Measurements from ENCODE around the gene OLFM1.

The OLFM1 gene

GRCh38 chr9:135039916-135040645, 47.4 kb upstream of the OLFM1 start:
- TF ChIP-seq, protein P1, sequence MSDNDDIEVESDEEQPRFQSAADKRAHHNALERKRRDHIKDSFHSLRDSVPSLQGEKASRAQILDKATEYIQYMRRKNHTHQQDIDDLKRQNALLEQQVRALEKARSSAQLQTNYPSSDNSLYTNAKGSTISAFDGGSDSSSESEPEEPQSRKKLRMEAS (IDR thresholded peaks at IDR 0.05): no peak
- TF ChIP-seq EP300 (IDR thresholded peaks at IDR 0.05; ENCODE audit: borderline replicate concordance): no peak
- TF ChIP-seq TCF12 (IDR thresholded peaks at IDR 0.05; ENCODE audit: low read depth): no peak
- TF ChIP-seq CEBPB (IDR thresholded peaks at IDR 0.05): no peak
- no peak for TF ChIP-seq CREB1 (IDR thresholded peaks at IDR 0.05; ENCODE audit: low read depth)
- no peak for TF ChIP-seq EGR1 (IDR thresholded peaks at IDR 0.05)
- no peak for TF ChIP-seq YY1 (IDR thresholded peaks at IDR 0.05; ENCODE audit: low read depth)
- TF ChIP-seq NFIC (IDR thresholded peaks at IDR 0.05): no peak
- TF ChIP-seq, protein P2, sequence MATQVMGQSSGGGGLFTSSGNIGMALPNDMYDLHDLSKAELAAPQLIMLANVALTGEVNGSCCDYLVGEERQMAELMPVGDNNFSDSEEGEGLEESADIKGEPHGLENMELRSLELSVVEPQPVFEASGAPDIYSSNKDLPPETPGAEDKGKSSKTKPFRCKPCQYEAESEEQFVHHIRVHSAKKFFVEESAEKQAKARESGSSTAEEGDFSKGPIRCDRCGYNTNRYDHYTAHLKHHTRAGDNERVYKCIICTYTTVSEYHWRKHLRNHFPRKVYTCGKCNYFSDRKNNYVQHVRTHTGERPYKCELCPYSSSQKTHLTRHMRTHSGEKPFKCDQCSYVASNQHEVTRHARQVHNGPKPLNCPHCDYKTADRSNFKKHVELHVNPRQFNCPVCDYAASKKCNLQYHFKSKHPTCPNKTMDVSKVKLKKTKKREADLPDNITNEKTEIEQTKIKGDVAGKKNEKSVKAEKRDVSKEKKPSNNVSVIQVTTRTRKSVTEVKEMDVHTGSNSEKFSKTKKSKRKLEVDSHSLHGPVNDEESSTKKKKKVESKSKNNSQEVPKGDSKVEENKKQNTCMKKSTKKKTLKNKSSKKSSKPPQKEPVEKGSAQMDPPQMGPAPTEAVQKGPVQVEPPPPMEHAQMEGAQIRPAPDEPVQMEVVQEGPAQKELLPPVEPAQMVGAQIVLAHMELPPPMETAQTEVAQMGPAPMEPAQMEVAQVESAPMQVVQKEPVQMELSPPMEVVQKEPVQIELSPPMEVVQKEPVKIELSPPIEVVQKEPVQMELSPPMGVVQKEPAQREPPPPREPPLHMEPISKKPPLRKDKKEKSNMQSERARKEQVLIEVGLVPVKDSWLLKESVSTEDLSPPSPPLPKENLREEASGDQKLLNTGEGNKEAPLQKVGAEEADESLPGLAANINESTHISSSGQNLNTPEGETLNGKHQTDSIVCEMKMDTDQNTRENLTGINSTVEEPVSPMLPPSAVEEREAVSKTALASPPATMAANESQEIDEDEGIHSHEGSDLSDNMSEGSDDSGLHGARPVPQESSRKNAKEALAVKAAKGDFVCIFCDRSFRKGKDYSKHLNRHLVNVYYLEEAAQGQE (IDR thresholded peaks at IDR 0.05; ENCODE audit: low read depth): no peak
- TF ChIP-seq FOXM1 (IDR thresholded peaks at IDR 0.05; ENCODE audit: borderline replicate concordance, low read depth): no peak
- no peak for TF ChIP-seq TEAD4 (IDR thresholded peaks at IDR 0.05)
- no peak for TF ChIP-seq TAF1 (IDR thresholded peaks at IDR 0.05; ENCODE audit: low read depth)
- TF ChIP-seq, protein P3, sequence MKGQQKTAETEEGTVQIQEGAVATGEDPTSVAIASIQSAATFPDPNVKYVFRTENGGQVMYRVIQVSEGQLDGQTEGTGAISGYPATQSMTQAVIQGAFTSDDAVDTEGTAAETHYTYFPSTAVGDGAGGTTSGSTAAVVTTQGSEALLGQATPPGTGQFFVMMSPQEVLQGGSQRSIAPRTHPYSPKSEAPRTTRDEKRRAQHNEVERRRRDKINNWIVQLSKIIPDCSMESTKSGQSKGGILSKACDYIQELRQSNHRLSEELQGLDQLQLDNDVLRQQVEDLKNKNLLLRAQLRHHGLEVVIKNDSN (IDR thresholded peaks at IDR 0.05): no peak
- no peak for TF ChIP-seq ZBTB7A (IDR thresholded peaks at IDR 0.05; ENCODE audit: low read depth)
- TF ChIP-seq RAD21 (IDR thresholded peaks at IDR 0.05; ENCODE audit: low read depth): no peak

DNA sequence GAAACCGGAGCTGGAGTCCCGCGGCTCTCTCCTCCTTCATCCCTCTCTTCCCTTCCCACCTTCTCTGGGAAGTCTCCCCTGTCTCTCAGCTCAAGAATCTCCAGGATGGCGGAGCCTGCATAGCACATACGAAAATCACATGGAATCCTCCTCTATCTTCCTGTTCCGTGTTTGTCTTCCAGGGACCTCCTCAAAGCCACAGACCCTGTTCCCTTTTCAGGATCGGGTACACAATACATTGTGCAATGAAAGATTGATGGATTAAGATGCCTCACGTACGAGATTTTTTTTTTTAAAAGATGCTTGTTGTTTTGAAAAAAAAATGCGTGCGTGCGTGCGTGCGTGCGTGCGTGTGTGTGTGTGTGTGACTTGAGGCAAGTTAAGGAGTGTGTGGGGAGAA, 46.6 kb upstream of the OLFM1 start:
- TF ChIP-seq TAF1 (IDR thresholded peaks at IDR 0.05; ENCODE audit: low read depth): no peak
- TF ChIP-seq, protein P1 (IDR thresholded peaks at IDR 0.05): no peak
- no peak for TF ChIP-seq TCF12 (IDR thresholded peaks at IDR 0.05; ENCODE audit: low read depth)
- no peak for TF ChIP-seq FOXM1 (IDR thresholded peaks at IDR 0.05; ENCODE audit: borderline replicate concordance, low read depth)
- TF ChIP-seq YY1 (IDR thresholded peaks at IDR 0.05; ENCODE audit: low read depth): no peak
- no peak for TF ChIP-seq TEAD4 (IDR thresholded peaks at IDR 0.05)

GRCh38 chr9:135043345-135043744, 44.1 kb upstream of the OLFM1 start:
- no peak for TF ChIP-seq TEAD4 (IDR thresholded peaks at IDR 0.05)
- no peak for TF ChIP-seq TAF1 (IDR thresholded peaks at IDR 0.05; ENCODE audit: low read depth)
- TF ChIP-seq CREB1 (IDR thresholded peaks at IDR 0.05; ENCODE audit: low read depth): no peak
- TF ChIP-seq, protein P2 (IDR thresholded peaks at IDR 0.05; ENCODE audit: low read depth): no peak
- TF ChIP-seq EP300 (IDR thresholded peaks at IDR 0.05; ENCODE audit: borderline replicate concordance): no peak
- no peak for TF ChIP-seq CEBPB (IDR thresholded peaks at IDR 0.05)
- TF ChIP-seq FOXM1 (IDR thresholded peaks at IDR 0.05; ENCODE audit: borderline replicate concordance, low read depth): no peak
- TF ChIP-seq, protein P3 (IDR thresholded peaks at IDR 0.05): no peak
- no peak for TF ChIP-seq ZBTB7A (IDR thresholded peaks at IDR 0.05; ENCODE audit: low read depth)
- TF ChIP-seq RAD21 (IDR thresholded peaks at IDR 0.05; ENCODE audit: low read depth): no peak
- TF ChIP-seq TCF12 (IDR thresholded peaks at IDR 0.05; ENCODE audit: low read depth): no peak
- TF ChIP-seq NFIC (IDR thresholded peaks at IDR 0.05): no peak
- TF ChIP-seq, protein P1 (IDR thresholded peaks at IDR 0.05): no peak

- TF ChIP-seq CEBPB (IDR thresholded peaks at IDR 0.05) (no peak), RAD21 (IDR thresholded peaks at IDR 0.05; ENCODE audit: low read depth) (no peak), EP300 (IDR thresholded peaks at IDR 0.05; ENCODE audit: borderline replicate concordance) (no peak), YY1 (IDR thresholded peaks at IDR 0.05; ENCODE audit: low read depth) (no peak), ZBTB7A (IDR thresholded peaks at IDR 0.05; ENCODE audit: low read depth) (no peak), TCF12 (IDR thresholded peaks at IDR 0.05; ENCODE audit: low read depth) (no peak), NFIC (IDR thresholded peaks at IDR 0.05) (no peak), FOXM1 (IDR thresholded peaks at IDR 0.05; ENCODE audit: borderline replicate concordance, low read depth) (no peak), CREB1 (IDR thresholded peaks at IDR 0.05; ENCODE audit: low read depth) (no peak), TAF1 (IDR thresholded peaks at IDR 0.05; ENCODE audit: low read depth) (no peak)
- TF ChIP-seq, protein P3 (IDR thresholded peaks at IDR 0.05): no peak
- TF ChIP-seq, protein P1 (IDR thresholded peaks at IDR 0.05): no peak
- TF ChIP-seq, protein P2 (IDR thresholded peaks at IDR 0.05; ENCODE audit: low read depth): no peak
Measured at GRCh38 chr9:135045264-135045927, 42.1 kb upstream of the OLFM1 start.

Data from Ishikawa (cell line).